NT2/D1 (cell line): ENCODE measurements around the gene ATXN7.

Source experiments
- SUZ12 ChIP-seq: IDR thresholded peaks from 2 replicates; pipeline ENCODE4 v1.6.1; 2011; ENCODE audit not compliant: insufficient read length, insufficient read depth; ENCODE audit errors: extremely low read depth
- YY1 ChIP-seq: IDR thresholded peaks from 2 replicates; pipeline ENCODE4 v1.6.1; 2011; ENCODE audit not compliant: insufficient read length, insufficient read depth

- TF ChIP-seq YY1 (no peak), SUZ12 (no peak)
Measured at GRCh38 chr3:64049136-64049535, 185.5 kb downstream of the ATXN7 start.
